ENCODE measurements around the gene IL24. TPM values are rescaled to one million over a fixed set of nuclear protein-coding genes. Genes with fewer than 3 reads are reported as not detected.

IL24 gene
- total and polyA plus RNA-seq, 10 of the 15 experiments (the other 5 are each of a cell fraction or from before 2014, with no cell fraction given): 0.05 to 19.8 (median 0.35) TPM; not detected in 1

DNA sequence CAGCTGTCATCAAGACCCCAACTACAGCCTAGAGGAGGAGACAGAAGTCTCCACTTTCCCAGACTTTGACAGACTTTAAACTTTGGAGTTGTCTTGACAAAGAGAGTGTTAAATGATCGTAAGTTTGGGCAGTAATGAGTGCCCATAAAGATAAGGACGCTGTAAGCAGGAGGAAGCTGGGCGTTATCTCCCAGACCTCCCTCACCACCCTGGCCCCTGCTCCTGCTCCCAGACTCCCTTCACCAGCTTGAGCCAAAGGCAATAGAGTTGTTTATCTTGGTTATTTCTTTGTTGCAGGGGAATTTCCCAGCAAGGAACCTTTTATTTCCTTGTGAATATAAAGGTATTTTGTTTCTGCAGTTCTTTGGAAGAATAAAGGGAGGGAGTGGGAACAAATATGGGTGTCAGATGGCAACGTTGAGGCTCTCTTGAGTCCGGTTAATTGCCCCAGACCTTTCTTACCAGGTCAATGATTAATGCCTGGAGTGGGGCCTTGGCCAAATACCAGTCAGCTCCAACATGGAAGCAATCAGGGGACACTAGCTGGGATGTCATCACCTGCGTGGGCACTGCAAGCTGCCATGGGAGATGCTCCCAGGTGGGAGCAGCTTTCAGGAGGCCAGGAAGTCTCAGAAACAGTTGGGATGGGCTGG is 44.6 kb downstream of the IL24 start:
- CTCF ChIA-PET: interaction anchor here (0.9 to 4.7 kb wide), 9 partner anchors 9 to 311 kb away, joined by 3 to 29 read pairs (median 3); no protein-coding TSS in a partner anchor
- no peaks in the 10 kb centered on the region for H3K36me3 ChIP-seq (ENCODE audit: control insufficient read depth in 2 of 2, insufficient read depth in 2 of 2, low read length in 1 of 2)
- no peak for ATAC-seq
- no peak overlapping the region for H3K9ac ChIP-seq (ENCODE audit: control insufficient read depth, insufficient read depth, low read length)
- RAD21 ChIA-PET (ENCODE audit: unreplicated experiment): interaction anchor here (0.8 to 1.4 kb wide), 3 partner anchors 30 to 31 kb away, joined by 3 to 4 read pairs (median 3); no protein-coding TSS in a partner anchor
- no peaks in the 10 kb centered on the region for H3K79me2 ChIP-seq (ENCODE audit: control insufficient read depth, insufficient read depth, low read length)
- POLR2A ChIA-PET: interaction anchor here (0.9 to 2.4 kb wide), 3 partner anchors 10 to 40 kb away, joined by 3 to 5 read pairs (median 3); no protein-coding TSS in a partner anchor
- intact Hi-C loops (cut with micrococcal nuclease; ENCODE audit: unreplicated experiment) (no loop called here), in situ Hi-C loops (cut with MboI) (no loop called here)
- no peak overlapping the region for H3K27ac ChIP-seq (ENCODE audit: control insufficient read depth, insufficient read depth)
- H2AFZ ChIP-seq (ENCODE audit: control insufficient read depth, low read depth, low read length): no peak overlapping the region
- H3K4me2 ChIP-seq (ENCODE audit: control insufficient read depth, insufficient read depth): no peak overlapping the region
- no peaks in the 10 kb centered on the region for H3K27me3 ChIP-seq (replicated peaks in 1 of 2; ENCODE audit: control insufficient read depth in 2 of 2, insufficient read depth in 2 of 2, low read length in 1 of 2)
- H3K4me3 ChIP-seq: no peak overlapping the region
- no peak for DNase-seq (ENCODE audit: low read depth, low spot score)
- WGBS (ENCODE audit: insufficient coverage, insufficient replicate concordance, low lambda C conversion rate, missing lambda C conversion rate): 54% methylated on average over 6 of the region's 6 CpGs
- no peaks in the 10 kb centered on the region for H3K9me3 ChIP-seq (replicated peaks; ENCODE audit: control insufficient read depth, insufficient read depth, low read length)
- no peak for FAIRE-seq
- no peaks in the 10 kb centered on the region for H4K20me1 ChIP-seq (ENCODE audit: control insufficient read depth, insufficient read depth)
- H3K4me1 ChIP-seq (ENCODE audit: control insufficient read depth, insufficient read depth, low read length): no peaks in the 10 kb centered on the region
- no peak for TF ChIP-seq ZNF24 (IDR thresholded peaks at IDR 0.05)
- no peak for TF ChIP-seq GABPA (IDR thresholded peaks at IDR 0.05; ENCODE audit: low read depth)
- no peak for TF ChIP-seq TBL1XR1 (IDR thresholded peaks at IDR 0.05; ENCODE audit: low read depth, low read length)
- TF ChIP-seq NRF1 (conservative IDR thresholded peaks at IDR 0.05; ENCODE audit: low read depth, low read length): no peak
- TF ChIP-seq SMAD1 (IDR thresholded peaks at IDR 0.05; ENCODE audit: low read depth, partially characterized antibody): no peak
- no peak for TF ChIP-seq NFIC (IDR thresholded peaks at IDR 0.05; ENCODE audit: low read depth, low read length)
- no peak for TF ChIP-seq HDGF (IDR thresholded peaks at IDR 0.05)
- no peak for TF ChIP-seq EZH2 (IDR thresholded peaks at IDR 0.05; ENCODE audit: borderline replicate concordance, control insufficient read depth, low read depth, low read length)
- no TSS peak for BruUV-seq (replicated peaks)
- SMC1A ChIA-PET (ENCODE audit: uncharacterized antibody, unreplicated experiment): interaction anchor here (1.0 to 2.8 kb wide), 7 partner anchors 8 to 40 kb away, joined by 3 to 15 read pairs (median 3); partner anchors contain the start of gene FCAMR
